Measurements from ENCODE around the gene AMN.

The AMN gene

DNA sequence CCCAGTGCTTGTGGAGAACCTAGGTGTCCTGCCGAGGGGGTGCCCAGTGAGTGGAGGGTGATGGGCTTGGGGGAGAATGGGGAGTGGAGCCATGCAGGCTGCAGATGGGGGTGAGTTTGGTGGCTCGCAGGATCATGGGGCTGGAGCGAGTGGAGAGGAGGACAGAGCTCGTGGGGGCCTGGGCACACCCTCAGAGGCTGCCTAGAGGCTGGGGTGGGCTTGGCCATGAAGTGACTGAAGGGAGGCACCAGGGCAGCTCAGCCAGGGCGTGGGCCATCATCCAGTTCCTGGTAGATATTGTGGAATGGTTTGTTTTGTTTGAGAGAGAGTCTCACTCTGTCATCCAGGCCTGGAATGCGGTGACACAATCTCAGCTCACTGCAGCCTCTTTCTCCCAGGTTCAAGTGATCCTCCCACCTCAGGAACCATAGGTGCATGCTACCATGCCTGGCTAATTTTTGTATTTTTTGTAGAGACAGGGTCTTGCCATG, 43.4 kb upstream of the AMN start:
- TF ChIP-seq, protein P1, sequence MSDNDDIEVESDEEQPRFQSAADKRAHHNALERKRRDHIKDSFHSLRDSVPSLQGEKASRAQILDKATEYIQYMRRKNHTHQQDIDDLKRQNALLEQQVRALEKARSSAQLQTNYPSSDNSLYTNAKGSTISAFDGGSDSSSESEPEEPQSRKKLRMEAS (IDR thresholded peaks at IDR 0.05; ENCODE audit: low read depth, low read length) = no peak
- TF ChIP-seq, protein P2, sequence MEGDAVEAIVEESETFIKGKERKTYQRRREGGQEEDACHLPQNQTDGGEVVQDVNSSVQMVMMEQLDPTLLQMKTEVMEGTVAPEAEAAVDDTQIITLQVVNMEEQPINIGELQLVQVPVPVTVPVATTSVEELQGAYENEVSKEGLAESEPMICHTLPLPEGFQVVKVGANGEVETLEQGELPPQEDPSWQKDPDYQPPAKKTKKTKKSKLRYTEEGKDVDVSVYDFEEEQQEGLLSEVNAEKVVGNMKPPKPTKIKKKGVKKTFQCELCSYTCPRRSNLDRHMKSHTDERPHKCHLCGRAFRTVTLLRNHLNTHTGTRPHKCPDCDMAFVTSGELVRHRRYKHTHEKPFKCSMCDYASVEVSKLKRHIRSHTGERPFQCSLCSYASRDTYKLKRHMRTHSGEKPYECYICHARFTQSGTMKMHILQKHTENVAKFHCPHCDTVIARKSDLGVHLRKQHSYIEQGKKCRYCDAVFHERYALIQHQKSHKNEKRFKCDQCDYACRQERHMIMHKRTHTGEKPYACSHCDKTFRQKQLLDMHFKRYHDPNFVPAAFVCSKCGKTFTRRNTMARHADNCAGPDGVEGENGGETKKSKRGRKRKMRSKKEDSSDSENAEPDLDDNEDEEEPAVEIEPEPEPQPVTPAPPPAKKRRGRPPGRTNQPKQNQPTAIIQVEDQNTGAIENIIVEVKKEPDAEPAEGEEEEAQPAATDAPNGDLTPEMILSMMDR (IDR thresholded peaks at IDR 0.05; ENCODE audit: low read depth, low read length) = no peak
- TF ChIP-seq MYC (IDR thresholded peaks at IDR 0.05; ENCODE audit: low read depth, low read length) (no peak), POLR2A (IDR thresholded peaks at IDR 0.05; ENCODE audit: extremely low read depth, insufficient read length) (no peak)
- DNase-seq (ENCODE audit: low read depth) = no peak
- H3K4me3 ChIP-seq (ENCODE audit: low read depth, low read length) = no peak overlapping the region

DNA sequence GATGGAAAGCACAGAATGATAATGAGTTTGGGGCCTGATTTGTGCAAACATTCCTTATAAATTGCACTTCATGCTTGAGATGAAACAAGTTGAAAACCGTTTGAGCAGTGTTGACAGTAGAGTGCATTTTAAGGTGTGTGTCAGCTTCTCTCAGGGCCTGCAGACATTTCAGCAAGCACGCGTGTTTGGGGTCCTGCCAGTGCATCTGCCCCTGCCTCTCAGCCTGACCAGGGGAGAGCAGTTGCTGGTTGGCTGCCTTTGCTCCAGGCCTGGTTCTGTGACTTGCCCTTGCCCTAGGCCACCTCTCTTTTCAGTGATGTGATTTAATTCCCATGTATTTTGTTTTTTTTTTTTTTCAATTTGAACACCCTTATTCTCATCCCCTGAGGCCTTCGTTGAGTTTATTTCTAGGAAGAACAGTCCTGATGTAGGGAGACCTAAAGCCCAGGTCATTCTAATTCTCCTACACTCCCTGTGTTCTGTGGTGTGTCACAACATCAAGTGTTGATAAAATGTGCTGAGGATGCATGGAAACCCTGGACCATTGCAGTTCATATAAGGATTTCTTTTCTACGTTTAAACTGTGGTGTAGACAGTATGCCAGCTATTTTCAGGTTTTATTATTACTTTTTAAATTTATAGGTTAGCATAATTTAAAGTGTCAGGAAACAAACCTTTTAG, 40.1 kb upstream of the AMN start:
- H3K4me3 ChIP-seq (ENCODE audit: low read depth, low read length) = no peak overlapping the region
- TF ChIP-seq MYC (IDR thresholded peaks at IDR 0.05; ENCODE audit: low read depth, low read length) = no peak
- TF ChIP-seq POLR2A (IDR thresholded peaks at IDR 0.05; ENCODE audit: extremely low read depth, insufficient read length) = no peak
- TF ChIP-seq, protein P2 (IDR thresholded peaks at IDR 0.05; ENCODE audit: low read depth, low read length) = no peak
- no peak for DNase-seq (ENCODE audit: low read depth)

DNA sequence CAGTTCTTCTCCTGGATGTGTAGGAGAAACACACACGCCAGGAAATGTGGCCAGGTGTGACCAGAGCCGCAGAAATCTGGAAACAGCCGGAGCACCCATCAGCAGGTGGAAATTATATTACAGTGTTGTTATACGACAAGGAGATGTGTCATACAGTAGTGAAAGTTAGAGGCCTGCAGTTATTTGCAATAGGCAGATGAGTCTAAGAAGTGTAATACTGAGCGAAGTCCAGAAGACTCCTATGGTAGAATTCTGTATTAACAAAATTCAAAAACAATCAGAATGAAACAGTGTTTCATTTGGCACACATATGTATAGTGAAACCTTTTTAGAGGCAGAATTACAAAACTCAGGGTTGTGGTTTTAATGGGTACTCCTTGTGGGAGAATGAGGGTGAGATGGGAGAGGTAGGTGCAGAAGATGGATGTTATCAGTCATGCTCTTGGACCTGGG, 39.3 kb upstream of the AMN start:
- no peak for DNase-seq (ENCODE audit: low read depth)
- no peak for TF ChIP-seq MYC (IDR thresholded peaks at IDR 0.05; ENCODE audit: low read depth, low read length)
- no peak for TF ChIP-seq POLR2A (IDR thresholded peaks at IDR 0.05; ENCODE audit: extremely low read depth, insufficient read length)
- TF ChIP-seq, protein P2 (IDR thresholded peaks at IDR 0.05; ENCODE audit: low read depth, low read length) = no peak
- TF ChIP-seq, protein P1 (IDR thresholded peaks at IDR 0.05; ENCODE audit: low read depth, low read length) = no peak
- no peak overlapping the region for H3K4me3 ChIP-seq (ENCODE audit: low read depth, low read length)

DNA sequence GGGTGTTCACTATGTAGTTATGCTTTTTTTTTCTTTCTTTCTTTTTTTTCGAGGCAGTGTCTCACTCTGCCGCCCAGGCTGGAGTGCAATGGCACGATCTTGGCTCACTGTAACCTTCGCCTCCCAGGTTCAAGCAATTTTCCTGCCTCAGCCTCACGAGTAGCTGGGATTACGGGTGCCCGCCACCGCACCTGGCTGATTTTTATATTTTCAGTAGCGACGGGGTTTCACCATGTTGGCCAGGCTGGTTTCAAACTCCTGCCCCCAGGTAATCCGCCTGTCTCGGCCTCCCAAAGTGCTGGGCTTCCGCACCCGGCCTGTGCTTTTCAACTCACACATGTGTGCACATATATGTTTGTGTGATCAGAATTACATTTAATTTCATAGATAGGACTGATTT, 38.9 kb upstream of the AMN start:
- no peak for DNase-seq (ENCODE audit: low read depth)
- TF ChIP-seq, protein P2 (IDR thresholded peaks at IDR 0.05; ENCODE audit: low read depth, low read length) = no peak
- H3K4me3 ChIP-seq (ENCODE audit: low read depth, low read length) = no peak overlapping the region

DNA sequence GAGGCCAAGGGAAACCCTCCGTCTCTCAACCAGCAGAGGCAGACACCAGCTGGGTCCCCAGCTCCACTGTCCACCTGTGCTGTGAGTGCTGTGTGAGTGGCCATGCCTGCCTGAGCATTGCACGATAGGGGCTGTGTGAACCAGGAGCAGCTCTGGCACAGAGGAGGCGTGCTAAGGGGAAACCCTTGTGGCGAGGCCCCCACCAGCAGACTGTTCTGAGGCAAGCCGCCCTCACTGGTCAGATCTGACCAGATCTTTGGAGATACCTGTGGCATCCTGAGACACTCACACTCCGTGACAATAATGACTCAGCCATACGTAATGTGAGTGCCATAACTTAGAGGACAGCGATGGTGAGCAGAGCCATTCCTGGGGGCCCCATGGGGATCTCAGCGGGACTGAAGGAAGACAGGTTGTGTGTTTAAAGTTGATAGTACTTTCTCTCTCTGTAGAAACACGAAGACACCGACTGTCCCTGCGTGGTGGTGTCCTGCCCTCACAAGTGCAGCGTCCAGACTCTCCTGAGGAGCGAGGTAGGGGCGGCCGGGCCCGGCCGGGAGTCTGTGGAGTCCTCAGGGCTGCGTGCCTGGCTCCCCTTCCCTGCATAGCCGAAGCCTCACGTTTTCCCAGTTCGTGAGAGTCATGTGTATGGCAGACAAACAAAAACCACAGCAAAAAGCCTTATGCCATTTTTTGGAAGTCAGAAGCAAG, 36.6 kb upstream of the AMN start:
- DNase-seq (ENCODE audit: low read depth) = no peak
- TF ChIP-seq MYC (IDR thresholded peaks at IDR 0.05; ENCODE audit: low read depth, low read length) = no peak
- TF ChIP-seq, protein P1 (IDR thresholded peaks at IDR 0.05; ENCODE audit: low read depth, low read length) = no peak
- TF ChIP-seq, protein P2 (IDR thresholded peaks at IDR 0.05; ENCODE audit: low read depth, low read length) = no peak
- TF ChIP-seq POLR2A (IDR thresholded peaks at IDR 0.05; ENCODE audit: extremely low read depth, insufficient read length) = no peak
- no peak overlapping the region for H3K4me3 ChIP-seq (ENCODE audit: low read depth, low read length)
